Left hindlimb (tissue), 1 donor: Measurements from ENCODE around the gene KAT5.
"Not testable (repeated sequence)": the region's sequence is repeated elsewhere in the genome, so short reads cannot be mapped to it uniquely, and the experiment has no call there.

Source experiments
- DNase-seq: peaks from one replicate; pipeline ENCODE4 v3.0.0-alpha.2; 2018

The KAT5 gene

GRCh38 chr11:65745049-65745448, 33.0 kb downstream of the KAT5 start:
- DNase-seq: no peak

GRCh38 chr11:65762169-65762568, 50.1 kb downstream of the KAT5 start:
- not testable (repeated sequence) for DNase-seq

DNA sequence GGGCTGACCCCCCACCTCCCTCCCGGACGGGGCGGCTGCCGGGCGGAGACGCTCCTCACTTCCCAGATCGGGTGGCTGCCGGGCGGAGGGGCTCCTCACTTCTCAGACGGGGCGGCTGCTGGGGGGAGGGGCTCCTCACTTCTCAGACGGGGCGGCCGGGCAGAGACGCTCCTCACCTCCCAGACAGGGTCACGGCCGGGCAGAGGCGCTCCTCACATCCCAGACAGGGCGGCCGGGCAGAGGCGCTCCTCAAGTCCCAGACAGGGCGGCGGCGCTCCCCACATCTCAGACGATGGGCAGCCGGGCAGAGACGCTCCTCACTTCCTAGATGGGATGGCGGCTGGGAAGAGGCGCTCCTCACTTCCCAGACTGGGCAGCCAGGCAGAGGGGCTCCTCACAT, 50.8 kb downstream of the KAT5 start:
- not testable (repeated sequence) for DNase-seq

- no peak for DNase-seq
Observed at GRCh38 chr11:65764434-65764833, 52.4 kb downstream of the KAT5 start.

- no peak for DNase-seq
Observed at GRCh38 chr11:65766535-65766934, 54.5 kb downstream of the KAT5 start.

DNA sequence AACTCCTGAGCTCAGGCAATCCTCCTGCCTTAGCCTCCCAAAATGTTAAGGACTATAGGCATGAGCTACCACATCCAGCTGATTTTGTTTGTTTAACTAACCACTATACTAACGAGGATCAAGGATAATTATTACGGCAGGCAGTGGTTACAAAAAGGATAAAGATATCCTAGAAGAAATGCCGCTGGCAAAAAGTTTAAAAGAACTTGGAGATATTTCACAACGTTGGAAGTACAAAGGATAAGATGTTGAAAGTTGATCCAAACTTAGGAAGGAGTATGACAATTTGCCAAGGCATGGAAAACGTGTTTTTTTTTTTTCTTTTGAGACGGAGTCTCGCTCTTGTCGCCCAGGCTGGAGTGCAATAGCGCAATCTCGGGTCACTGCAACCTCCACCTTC, 55.4 kb downstream of the KAT5 start:
- DNase-seq: no peak

DNA sequence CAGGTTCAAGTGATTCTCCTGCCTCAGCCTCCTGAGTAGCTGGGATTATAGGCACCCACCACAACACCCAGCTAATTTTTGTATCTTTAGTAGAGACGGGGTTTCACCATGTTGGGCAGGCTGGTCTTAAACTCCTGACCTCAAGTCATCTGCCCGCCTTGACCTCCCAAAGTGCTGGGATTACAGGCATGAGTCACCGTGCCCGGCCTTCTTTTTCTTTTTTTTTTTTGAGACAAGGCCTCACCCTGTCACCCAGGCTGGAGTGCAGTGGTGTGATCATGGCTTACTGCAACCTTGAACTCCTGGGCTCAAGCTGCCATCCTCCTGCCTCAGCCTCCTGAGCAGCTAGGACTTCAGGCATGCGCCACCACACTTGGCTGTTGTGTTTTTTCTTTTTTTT, 55.8 kb downstream of the KAT5 start:
- DNase-seq: not testable (repeated sequence)
